ENCODE measurements around the gene SH3BP4.

The SH3BP4 gene

GRCh38 chr2:234999740-235000425 lies 48.1 kb downstream of the SH3BP4 start:
- no peak for DNase-seq (ENCODE audit: low read depth)

GRCh38 chr2:235000426-235001236 lies 48.8 kb downstream of the SH3BP4 start:
- no peak for DNase-seq (ENCODE audit: low read depth)

- no peak for DNase-seq (ENCODE audit: low read depth)
Measured at GRCh38 chr2:235001237-235002133, 49.7 kb downstream of the SH3BP4 start.

- DNase-seq (ENCODE audit: low read depth), result no peak
Measured at GRCh38 chr2:235002198-235003095, 50.6 kb downstream of the SH3BP4 start.

GRCh38 chr2:235003096-235003775 lies 51.4 kb downstream of the SH3BP4 start:
- no peak for DNase-seq (ENCODE audit: low read depth)

GRCh38 chr2:235004329-235004903 lies 52.6 kb downstream of the SH3BP4 start:
- no peak for DNase-seq (ENCODE audit: low read depth)

- DNase-seq (ENCODE audit: low read depth), result no peak
Measured at GRCh38 chr2:235005023-235005422, 53.2 kb downstream of the SH3BP4 start.

GRCh38 chr2:235005603-235006259 lies 53.9 kb downstream of the SH3BP4 start:
- DNase-seq (ENCODE audit: low read depth), result no peak

- no peak for DNase-seq (ENCODE audit: low read depth)
Measured at GRCh38 chr2:235006461-235006860, 54.6 kb downstream of the SH3BP4 start.

GRCh38 chr2:235006986-235007385 lies 55.2 kb downstream of the SH3BP4 start:
- no peak for DNase-seq (ENCODE audit: low read depth)

GRCh38 chr2:235007664-235008457 lies 56.0 kb downstream of the SH3BP4 start:
- no peak for DNase-seq (ENCODE audit: low read depth)

GRCh38 chr2:235008584-235009044 lies 56.8 kb downstream of the SH3BP4 start:
- DNase-seq (ENCODE audit: low read depth), result no peak

GRCh38 chr2:235009081-235009480 lies 57.3 kb downstream of the SH3BP4 start:
- DNase-seq (ENCODE audit: low read depth), result no peak

- DNase-seq (ENCODE audit: low read depth), result no peak
Measured at GRCh38 chr2:235010117-235010714, 58.4 kb downstream of the SH3BP4 start.

GRCh38 chr2:235011607-235011928 lies 59.8 kb downstream of the SH3BP4 start:
- no peak for DNase-seq (ENCODE audit: low read depth)

GRCh38 chr2:235011929-235012631 lies 60.3 kb downstream of the SH3BP4 start:
- DNase-seq (ENCODE audit: low read depth), result no peak

- no peak for DNase-seq (ENCODE audit: low read depth)
Measured at GRCh38 chr2:235017441-235017840, 65.6 kb downstream of the SH3BP4 start.

GRCh38 chr2:235018838-235019237 lies 67.0 kb downstream of the SH3BP4 start:
- DNase-seq (ENCODE audit: low read depth), result no peak

All from ELR (cell line).